Midbrain (tissue), 1 donor: ENCODE data around the gene CCDC178.
"Not testable (repeated sequence)": the region's sequence is repeated elsewhere in the genome, so short reads cannot be mapped to it uniquely, and the experiment has no call there.

Source experiments
- DNase-seq: peaks from one replicate; lab custom pipeline; 2025; lab: John Stamatoyannopoulos, UW

CCDC178 gene

DNA sequence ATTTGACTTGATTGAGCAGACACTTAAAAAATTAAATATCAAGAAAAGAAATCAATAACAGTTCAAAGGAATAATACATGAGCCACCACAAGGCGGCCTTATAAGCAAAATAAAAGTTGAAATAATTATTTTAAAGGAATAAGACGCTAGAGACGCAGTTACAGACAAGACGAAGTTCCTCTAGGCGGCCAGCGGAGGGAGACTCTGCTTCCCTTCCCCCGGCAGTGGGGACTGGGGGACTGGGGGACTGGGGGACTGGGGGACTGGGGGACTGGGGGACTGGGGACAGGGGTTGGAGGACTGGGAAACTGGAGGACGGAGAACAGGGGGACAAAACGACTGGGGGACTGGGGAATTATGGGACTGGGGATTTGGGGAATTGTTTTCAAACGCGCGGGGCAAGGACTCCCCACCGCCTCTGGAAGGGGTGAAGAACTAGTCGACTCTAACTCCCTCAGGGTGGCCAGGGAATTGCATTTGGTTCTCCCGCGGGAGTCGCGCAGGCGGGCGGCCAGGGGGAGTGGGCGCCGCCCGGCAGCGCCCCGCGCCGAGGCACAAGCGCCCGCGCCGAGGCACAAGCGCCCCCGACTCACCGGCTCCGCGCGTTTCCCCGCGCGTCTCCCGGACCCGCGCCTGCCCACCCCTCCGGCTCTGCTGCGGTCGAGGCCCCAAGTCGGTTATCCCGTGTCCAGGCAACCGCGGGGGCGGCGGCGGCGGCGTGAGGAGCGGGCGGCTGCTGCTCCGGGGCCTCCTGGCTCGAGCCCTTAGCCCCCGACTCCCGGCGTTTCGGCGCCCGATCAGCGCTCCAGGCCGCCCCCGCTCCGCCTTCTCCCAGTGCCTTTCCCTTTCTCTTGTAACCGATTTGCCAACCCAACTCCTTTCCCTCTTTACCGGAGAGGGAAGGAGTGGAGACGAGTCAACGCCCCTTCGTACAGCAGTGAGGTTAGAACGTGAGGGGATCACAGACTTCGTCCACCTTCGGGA lies at the start of gene CCDC178:
Gene CCDC178 (minus strand): TSS at position 662 of the 984 bp plus-strand sequence. CDS start 28,633 bp downstream, outside the sequence.
- DNase-seq: peak; percentile 17

- no peak for DNase-seq
Observed at GRCh38 chr18:33483908-33484307, 43.4 kb upstream of the CCDC178 start.

DNA sequence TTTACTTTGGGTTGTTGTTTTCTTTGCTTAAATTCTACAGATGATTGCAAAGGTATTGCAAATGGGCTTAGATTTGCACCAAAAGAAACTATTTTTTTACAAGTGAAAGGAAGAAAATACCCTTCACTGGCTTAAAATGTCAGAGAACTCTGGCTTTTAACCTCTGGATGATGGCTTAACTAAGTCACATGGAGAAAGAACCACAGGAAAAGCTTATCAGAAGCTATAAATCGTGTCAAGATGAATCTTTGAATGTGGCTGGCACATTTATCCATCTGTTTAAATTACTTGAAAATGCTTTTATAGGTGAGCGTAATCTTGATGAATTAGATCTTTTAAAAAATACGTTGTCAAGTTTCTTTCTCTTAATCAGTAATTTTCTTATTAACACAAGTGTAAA lies 32.0 kb upstream of the CCDC178 start:
- DNase-seq: no peak

- no peak for DNase-seq
Observed at GRCh38 chr18:33470216-33470615, 29.7 kb upstream of the CCDC178 start.

GRCh38 chr18:33469699-33470098 lies 29.2 kb upstream of the CCDC178 start:
- no peak for DNase-seq

- DNase-seq: no peak
Observed at GRCh38 chr18:33467531-33467930, 27.0 kb upstream of the CCDC178 start.

DNA sequence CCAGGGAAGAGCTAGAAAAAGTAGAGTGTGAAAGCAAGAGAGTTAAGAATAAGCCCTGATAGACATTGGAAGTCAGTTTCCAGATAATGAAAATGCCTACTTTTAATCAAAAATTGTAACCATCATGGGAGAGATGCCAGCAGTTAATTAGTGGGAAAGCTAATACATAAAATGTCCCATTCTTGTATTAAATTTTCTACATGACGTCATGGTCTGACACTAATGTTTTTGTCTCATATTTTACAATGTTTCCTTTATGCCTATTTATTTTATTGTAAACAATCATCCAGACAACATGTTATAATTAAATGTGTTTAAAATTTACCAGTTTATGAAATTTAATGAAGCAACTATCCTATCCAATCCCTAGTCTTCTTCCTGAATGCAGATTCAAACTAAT lies 26.3 kb upstream of the CCDC178 start:
- DNase-seq: no peak

DNA sequence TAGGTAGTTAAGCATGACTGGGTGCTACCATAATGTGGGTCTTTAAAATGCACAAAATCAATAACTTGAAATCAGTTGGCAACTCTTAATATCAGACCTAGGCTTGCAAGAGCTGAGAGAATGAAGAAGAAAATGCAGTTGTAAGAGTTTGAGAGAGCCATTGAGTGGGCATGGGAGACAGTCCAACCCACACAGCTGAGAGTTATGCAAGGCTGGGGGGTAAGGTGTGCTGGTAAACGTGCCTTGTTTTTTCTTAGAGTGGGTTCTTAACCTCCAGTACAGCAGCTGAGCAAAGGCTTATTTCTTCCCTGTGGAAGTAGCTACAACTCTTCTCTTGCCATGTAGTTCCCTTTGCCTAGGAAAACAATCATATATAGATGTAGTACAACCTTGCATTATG lies 20.2 kb upstream of the CCDC178 start:
- DNase-seq: no peak

GRCh38 chr18:33459612-33460011 lies 19.1 kb upstream of the CCDC178 start:
- no peak for DNase-seq

GRCh38 chr18:33446604-33447003 lies 6.1 kb upstream of the CCDC178 start:
- DNase-seq: no peak

DNA sequence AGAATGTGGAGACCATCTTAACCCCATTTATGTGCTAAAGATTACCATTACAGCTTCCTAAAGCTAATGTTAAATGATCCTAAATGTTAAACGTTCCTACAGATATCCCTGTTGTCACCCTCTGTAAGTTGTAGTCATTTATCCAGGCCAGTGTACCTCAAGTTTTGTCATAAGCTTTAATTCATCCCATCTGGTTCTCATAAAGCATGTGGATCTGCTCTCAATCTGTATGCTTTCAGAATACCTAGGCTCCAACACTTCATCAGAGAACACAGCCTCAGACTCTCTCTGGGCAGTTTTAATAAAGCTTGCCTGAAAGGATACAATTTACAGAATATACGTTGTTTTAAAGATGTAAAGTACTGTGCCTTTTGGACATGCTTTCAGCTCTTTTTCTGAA lies 4.2 kb upstream of the CCDC178 start:
- DNase-seq: no peak

- DNase-seq: no peak
Observed at GRCh38 chr18:33432857-33433256, 7.7 kb downstream of the CCDC178 start.

- DNase-seq: no peak
Observed at GRCh38 chr18:33427549-33427948, 13.0 kb downstream of the CCDC178 start.

DNA sequence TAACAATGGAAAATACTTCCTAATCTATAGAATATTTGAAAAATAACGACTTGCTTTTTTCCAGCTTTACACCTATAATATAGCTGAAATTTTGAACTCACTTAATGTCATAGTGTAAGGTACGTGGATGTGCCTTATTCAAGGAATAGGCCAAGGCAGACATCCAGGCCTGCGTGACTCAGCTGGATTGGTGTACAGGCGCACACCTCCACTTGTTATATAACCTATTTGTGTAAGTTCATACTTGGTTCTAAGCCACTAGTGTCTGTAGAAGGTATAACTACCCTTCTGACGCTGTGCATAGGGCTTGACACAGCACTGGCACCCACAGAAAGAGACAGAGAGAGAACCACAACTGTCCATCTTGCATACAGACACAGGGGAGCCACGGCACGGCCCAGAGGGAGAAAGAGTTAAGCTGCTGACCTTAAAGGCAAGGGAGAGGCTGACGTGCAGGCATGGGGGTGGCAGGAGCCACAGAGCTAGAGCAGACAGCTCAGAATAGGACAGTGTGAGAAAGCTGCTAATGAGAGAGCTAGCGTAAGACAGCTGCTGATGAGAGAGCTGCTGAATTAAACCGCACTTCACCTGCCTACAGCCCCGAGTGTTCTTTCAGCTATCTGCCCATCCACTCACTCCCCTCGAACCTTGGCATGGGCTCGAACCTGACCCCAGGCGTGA lies 16.1 kb downstream of the CCDC178 start:
- no peak for DNase-seq

DNA sequence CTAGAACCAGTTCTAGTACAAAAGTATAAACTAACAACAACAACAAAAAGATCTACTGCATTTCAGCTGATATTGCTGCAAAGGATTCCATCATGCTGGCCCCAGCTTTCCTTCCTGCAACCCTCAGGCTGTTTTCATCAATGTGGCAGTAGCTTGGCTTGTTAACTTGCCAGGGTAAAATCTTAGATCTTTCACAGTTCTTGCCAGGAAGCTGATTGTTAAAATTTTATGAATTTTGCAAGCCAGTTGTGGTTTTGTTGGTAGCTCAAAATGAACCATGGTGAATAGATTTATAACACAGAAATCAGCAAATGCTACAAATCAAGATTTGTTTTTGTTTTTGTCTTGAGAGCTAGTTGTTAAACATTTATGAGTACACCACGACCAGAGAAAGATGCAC lies 19.3 kb downstream of the CCDC178 start:
- no peak for DNase-seq

- no peak for DNase-seq
Observed at GRCh38 chr18:33404244-33404873, 36.2 kb downstream of the CCDC178 start.

- DNase-seq: not testable (repeated sequence)
Observed at GRCh38 chr18:33398939-33399338, 41.6 kb downstream of the CCDC178 start.

DNA sequence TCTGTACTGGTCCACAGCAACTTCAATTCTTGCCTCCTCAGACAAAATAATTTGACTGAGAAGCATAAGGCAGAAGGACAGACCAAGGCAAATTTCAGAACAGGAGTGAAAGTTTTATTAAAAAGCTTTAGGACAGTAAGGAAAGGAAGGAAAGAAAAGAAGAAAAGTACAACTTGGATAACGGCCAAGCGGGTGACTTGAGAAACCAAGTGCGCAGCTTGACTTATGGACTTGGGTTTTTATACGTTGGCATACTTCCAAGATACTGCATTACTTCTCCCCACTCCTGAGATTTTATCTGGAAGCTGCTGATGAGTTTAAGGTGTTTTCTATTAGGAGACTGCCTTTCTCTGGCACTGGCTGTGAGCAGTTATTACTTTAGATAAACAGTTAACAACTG lies 64.7 kb downstream of the CCDC178 start:
- no peak for DNase-seq

DNA sequence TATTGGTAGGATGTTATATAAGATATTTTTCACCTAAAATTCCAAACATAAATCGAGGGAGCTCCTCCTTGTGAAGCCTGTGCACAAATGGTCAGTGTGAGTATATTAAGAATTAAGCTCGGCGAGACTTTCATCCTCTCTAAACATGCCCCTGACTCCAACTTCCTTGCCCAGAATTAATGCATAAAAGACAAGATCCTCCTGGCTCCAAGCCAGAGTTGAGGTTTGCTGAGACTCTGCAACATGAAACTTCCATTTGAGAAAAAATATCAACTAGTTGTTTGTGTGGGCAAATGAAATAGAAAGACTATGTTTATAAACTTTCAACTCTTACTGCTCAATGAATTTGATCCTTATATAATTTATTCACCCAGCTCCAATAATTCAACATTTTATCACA lies 68.1 kb downstream of the CCDC178 start:
- DNase-seq: no peak

GRCh38 chr18:33369711-33370449 lies 70.6 kb downstream of the CCDC178 start:
- no peak for DNase-seq

GRCh38 chr18:33356735-33357134 lies 83.8 kb downstream of the CCDC178 start:
- no peak for DNase-seq

GRCh38 chr18:33355756-33356155 lies 84.8 kb downstream of the CCDC178 start:
- no peak for DNase-seq
